HG02884 (cell line): ENCODE measurements around the gene PMIS2.

Experiments used
- ATAC-seq: cut with Tn5 transposase; IDR thresholded peaks from one replicate; pipeline ENCODE4 v1.9.1; 2021; ENCODE audit warnings: mild to moderate bottlenecking, moderate library complexity; ENCODE audit not compliant: unreplicated experiment

Gene PMIS2

GRCh38 chr19:35623327-35624010 is 37.5 kb downstream of the PMIS2 start:
- no peak for ATAC-seq

GRCh38 chr19:35628264-35628564 is 42.2 kb downstream of the PMIS2 start:
- no peak for ATAC-seq

- peak; percentile 93 for ATAC-seq
These were observed 42.8 kb downstream of the PMIS2 start, which contains the start of gene RBM42 for GRCh38 chr19:35628565-35629331. Gene RBM42 (plus strand): TSS chr19:35629036. CDS start chr19:35629154, 118 bp downstream.

- ATAC-seq, result no peak
These were observed 43.3 kb downstream of the PMIS2 start for GRCh38 chr19:35629332-35629633.

GRCh38 chr19:35633727-35634440 is 47.9 kb downstream of the PMIS2 start:
- ATAC-seq, result no peak

GRCh38 chr19:35636651-35637050 is 50.7 kb downstream of the PMIS2 start:
- ATAC-seq, result no peak
